GM12878 (cell line): ENCODE results near the gene PLEKHJ1. TPM values are rescaled to one million over a fixed set of nuclear protein-coding genes. Genes with fewer than 3 reads are reported as not detected.

ENCODE experiments used
- CEBPB ChIP-seq, 2 experiments: fragments of 150-350 bp in 1 of 2; IDR thresholded peaks; 2 replicates each; pipeline ENCODE4 v1.6.1; 2012 to 2014; ENCODE audit warnings: low read depth in 2 of 2, low read length in 2 of 2, borderline replicate concordance in 1 of 2, inconsistent platforms in 1 of 2
- REST ChIP-seq: IDR thresholded peaks from 2 replicates; pipeline ENCODE4 v1.6.1; 2012; ENCODE audit warnings: mild to moderate bottlenecking, low read depth, low read length
- ZNF687 ChIP-seq: fragments of 450-650 bp; IDR thresholded peaks from 2 replicates; pipeline ENCODE4 v1.6.1; 2017; ENCODE audit warnings: mild to moderate bottlenecking, moderate library complexity
- polyA plus RNA-seq, 11 experiments: library from polyadenylated mRNA; depleted of rRNA in 4 of 11; unstranded in 6 of 11; stranded (reverse) in 5 of 11; fragments of >200 nt; fragmentation: Nextera tagmentation in 4 of 11; fragmentation: Illumina TruSeq in 1 of 11; extraction: Ambion mirVana in 4 of 11; extraction: Trizol in 1 of 11; gene quantifications; 1 replicate in 1 of 11; 2 replicates in 10 of 11; pipeline versions ENCODE4 v1.2.1 to v1.2.3, GENCODE V29; 2011 to 2016; ENCODE audit warnings: inconsistent platforms in 2 of 11, missing spikeins in 2 of 11, low read depth in 1 of 11
- total RNA-seq, 4 experiments: library from RNA; depleted of rRNA in 3 of 4; stranded (reverse); fragments of >200 nt in 3 of 4; fragmentation: Illumina TruSeq in 1 of 4; extraction: Trizol in 1 of 4; gene quantifications; 2 replicates each; pipeline versions ENCODE4 v1.2.1 to v1.2.3, GENCODE V29; 2013 to 2021

PLEKHJ1 gene
- total and polyA plus RNA-seq, 10 of the 15 experiments (the other 5 are each of a cell fraction or from before 2014, with no cell fraction given), result 1.3 to 133 (median 75.0) TPM

- TF ChIP-seq REST (peak; percentile 59), CEBPB (IDR thresholded peaks at IDR 0.05; ENCODE audit: borderline replicate concordance in 1 of 2, low read depth in 2 of 2, low read length in 2 of 2) (no peak), ZNF687 (peak; percentile 93)
Observed at GRCh38 chr19:2269244-2270156, 33.4 kb upstream of the PLEKHJ1 start (continued).
